Measurements from ENCODE around the gene REEP5.
"Not testable (repeated sequence)": the region's sequence is repeated elsewhere in the genome, so short reads cannot be mapped to it uniquely, and the experiment has no call there.

REEP5 gene

GRCh38 chr5:112885001-112885400 lies 37.0 kb downstream of the REEP5 start:
- DNase-seq (ENCODE audit: low read depth in 3 of 3), result no peak

- DNase-seq (ENCODE audit: low read depth in 3 of 3), result no peak
Measured at GRCh38 chr5:112883192-112883591, 38.8 kb downstream of the REEP5 start.

DNA sequence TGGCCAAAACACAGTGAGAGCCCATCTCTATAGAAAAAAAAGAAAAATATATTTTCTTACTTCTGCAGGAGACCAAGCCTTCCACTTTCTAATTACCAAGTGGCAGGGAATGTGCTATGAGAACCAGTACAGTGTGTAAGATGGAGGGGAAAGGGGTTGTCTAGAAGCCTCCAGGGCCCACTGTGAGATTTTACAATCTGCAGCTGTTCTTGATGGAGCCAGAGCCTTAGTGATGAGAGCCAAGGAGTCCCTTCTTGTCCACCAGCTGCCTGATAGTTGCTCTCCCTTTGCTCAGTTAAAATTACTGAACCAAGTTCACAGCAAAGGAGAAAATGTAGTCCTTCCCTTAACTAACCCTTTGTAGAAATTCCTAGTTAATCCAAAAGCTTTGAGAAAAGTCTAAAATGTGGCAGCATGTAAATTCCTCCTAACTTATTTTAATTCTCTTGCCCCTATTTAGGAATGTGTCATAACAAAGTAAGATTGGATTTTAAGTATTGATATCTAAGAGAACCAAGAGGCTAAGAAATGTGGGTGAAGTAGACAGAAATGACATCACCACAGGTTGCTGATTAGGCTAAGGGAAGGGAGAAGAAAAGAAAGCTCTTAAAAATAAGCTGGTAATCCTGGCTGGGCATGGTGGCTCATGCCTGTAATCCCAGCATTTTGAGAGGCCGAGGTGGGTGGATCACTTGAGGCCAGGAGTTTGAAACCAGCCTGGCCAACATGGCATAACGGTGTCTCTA lies 41.6 kb downstream of the REEP5 start:
- DNase-seq (ENCODE audit: low read depth in 3 of 3), result no peak

DNA sequence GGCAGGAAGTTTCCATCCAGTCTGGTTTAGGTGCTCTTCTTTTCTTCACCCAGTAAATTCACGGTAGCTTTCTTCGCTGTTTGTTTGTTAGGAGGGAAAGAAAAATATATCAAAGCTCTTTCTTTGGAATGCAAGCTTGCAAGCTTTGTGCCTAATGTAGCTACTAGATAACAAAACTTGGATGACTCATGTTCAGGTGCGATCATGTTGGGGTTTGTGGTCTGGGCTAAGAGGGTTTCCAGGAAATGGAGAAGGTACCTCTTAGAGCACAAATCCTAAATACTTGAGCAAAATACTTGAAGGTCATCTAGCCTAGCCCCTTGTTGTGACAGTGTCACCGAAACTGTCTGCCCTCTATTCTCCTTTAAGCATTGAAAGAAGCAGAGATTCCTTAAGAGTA lies 43.3 kb downstream of the REEP5 start:
- DNase-seq (ENCODE audit: low read depth in 3 of 3), result peak; percentile 13 to 44 (median 36)

- DNase-seq (ENCODE audit: low read depth in 3 of 3), result no peak
Measured at GRCh38 chr5:112878101-112878500, 43.9 kb downstream of the REEP5 start.

DNA sequence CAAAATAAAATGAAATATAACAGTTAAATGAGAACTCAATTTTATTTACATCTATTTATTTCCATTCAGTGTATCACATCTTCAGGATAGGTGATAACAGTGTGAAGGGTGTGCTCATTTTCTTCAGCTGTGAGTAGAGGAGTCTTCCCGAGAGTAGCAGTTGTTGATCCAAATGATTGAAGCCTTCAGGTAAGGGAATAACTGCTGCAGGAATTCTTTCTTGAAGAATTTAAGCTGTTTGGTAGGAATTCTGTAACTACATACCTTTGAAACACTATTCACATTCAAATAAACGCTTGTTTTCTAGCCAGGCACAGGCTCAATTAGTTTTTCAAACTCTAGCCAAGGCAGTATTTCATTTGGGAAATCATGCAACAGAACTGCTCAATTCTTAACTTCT lies 45.7 kb downstream of the REEP5 start:
- no peak for DNase-seq (ENCODE audit: low read depth in 3 of 3)

- DNase-seq (ENCODE audit: low read depth in 3 of 3), result no peak
Measured at GRCh38 chr5:112870966-112871365, 51.1 kb downstream of the REEP5 start.

GRCh38 chr5:112869948-112870347 lies 52.1 kb downstream of the REEP5 start:
- DNase-seq (ENCODE audit: low read depth in 3 of 3), result no peak

GRCh38 chr5:112867411-112867810 lies 54.6 kb downstream of the REEP5 start:
- no peak for DNase-seq (ENCODE audit: low read depth in 3 of 3)

- no peak for DNase-seq (ENCODE audit: low read depth in 3 of 3)
Measured at GRCh38 chr5:112866739-112867138, 55.3 kb downstream of the REEP5 start.

GRCh38 chr5:112865128-112865527 lies 56.9 kb downstream of the REEP5 start:
- DNase-seq (ENCODE audit: low read depth in 3 of 3), result no peak

GRCh38 chr5:112863549-112863948 lies 58.5 kb downstream of the REEP5 start:
- no peak for DNase-seq (ENCODE audit: low read depth in 3 of 3)

DNA sequence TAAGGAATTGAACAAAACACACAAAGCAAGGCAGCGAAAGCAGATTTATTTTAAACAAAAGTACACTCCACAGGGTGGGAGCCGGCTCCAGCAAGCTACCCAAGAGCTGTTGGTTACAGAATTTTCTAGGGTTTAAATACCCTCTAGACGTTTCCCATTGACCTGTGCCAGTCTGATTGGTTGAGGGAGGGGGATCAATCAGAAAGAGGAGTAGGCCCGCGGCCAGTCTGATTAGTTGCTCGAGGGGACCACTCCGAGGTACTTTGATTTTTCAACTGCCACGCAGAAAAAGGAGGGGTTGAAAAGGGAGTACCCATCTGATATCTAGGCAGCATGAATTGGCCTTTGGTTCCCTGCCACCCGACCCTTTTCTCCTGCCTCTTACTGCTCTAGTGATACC lies 59.9 kb downstream of the REEP5 start:
- no peak for DNase-seq (ENCODE audit: low read depth in 3 of 3)

- DNase-seq (ENCODE audit: low read depth in 3 of 3), result no peak
Measured at GRCh38 chr5:112861638-112861985, 60.4 kb downstream of the REEP5 start.

DNA sequence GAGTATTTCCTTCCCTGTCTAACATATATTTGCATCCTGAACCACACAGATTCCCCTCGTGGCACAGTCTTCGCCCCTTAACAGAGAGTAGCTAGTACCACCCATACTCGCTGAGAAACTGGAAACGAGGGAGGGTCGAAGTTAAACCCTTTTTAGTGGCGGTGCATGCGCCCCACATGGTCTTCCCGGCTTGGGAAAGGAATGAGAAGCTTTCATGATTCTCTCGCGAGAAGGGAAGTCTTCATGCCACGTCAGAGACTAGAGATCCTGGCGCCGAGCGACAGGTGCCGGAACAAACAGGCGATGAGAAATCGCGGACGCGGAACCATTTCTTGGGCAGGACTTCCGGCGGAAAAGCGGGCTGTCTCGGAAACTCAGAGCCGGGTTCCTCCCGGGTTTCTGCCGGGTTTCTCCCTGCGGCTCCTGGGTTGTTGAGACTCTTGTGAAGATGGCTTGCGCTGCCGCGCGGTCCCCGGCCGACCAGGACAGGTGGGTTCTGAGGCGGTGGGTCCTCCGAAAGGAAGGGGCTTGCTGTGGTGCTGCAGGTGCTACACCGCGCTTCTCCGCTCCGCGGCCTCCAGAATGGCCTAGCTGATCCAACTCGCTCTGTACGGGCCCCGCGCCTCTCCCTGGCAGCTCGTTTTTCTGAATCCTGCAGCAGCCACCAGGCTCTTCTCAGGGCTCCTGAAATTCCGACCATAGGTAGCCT lies 60.9 kb downstream of the REEP5 start, which contains the start of gene SRP19:
SRP19 (plus strand) TSS at position 359 of the 709 bp plus-strand sequence; CDS start at position 449, 90 bp downstream.
- peak; percentile 83 to 85 (median 84) for DNase-seq (ENCODE audit: low read depth in 3 of 3)

DNA sequence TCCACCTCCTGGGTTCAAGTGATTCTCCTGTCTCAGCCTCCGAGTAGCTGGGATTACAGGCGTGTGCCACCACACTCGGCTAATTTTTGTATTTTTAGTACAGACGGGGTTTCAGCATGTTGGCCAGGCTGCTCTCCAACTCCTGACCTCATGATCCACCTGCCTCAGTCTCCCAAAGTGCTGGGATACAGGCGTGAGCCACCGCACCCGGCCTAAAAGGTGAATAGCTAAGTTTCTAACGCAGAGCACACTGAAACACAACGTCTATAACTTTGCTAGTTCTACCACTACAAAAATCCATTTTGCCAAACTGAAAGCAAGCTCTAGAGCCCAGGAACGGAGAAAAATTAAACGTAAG lies 61.5 kb downstream of the REEP5 start:
- not testable (repeated sequence) for DNase-seq (ENCODE audit: low read depth in 3 of 3)

DNA sequence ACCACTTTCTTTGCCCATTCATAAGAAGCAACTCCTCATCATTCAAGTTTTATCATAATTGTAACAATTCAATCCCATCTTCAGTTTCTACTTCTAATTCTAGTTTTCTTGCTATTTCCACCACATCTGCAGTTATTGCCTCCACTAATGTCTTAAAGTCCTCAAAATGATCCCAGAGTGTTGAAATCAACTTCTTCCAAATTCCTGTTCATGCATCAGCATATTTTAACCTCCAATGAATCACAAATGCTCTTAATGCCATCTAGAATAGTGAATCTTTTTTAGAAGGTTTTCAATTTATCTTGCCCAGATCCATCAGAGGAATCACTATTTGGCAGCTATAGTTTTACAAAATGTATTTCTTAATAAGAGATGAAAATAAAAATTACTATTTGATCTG lies 64.2 kb downstream of the REEP5 start:
- DNase-seq (ENCODE audit: low read depth in 3 of 3), result no peak

- DNase-seq (ENCODE audit: low read depth in 3 of 3), result no peak
Measured at GRCh38 chr5:112854651-112855050, 67.4 kb downstream of the REEP5 start.

- DNase-seq (ENCODE audit: low read depth in 3 of 3), result no peak
Measured at GRCh38 chr5:112849912-112850311, 72.1 kb downstream of the REEP5 start.

- no peak for DNase-seq (ENCODE audit: low read depth in 3 of 3)
Measured at GRCh38 chr5:112848116-112848811, 73.8 kb downstream of the REEP5 start.

GRCh38 chr5:112847306-112847705 lies 74.7 kb downstream of the REEP5 start:
- no peak for DNase-seq (ENCODE audit: low read depth in 3 of 3)

DNA sequence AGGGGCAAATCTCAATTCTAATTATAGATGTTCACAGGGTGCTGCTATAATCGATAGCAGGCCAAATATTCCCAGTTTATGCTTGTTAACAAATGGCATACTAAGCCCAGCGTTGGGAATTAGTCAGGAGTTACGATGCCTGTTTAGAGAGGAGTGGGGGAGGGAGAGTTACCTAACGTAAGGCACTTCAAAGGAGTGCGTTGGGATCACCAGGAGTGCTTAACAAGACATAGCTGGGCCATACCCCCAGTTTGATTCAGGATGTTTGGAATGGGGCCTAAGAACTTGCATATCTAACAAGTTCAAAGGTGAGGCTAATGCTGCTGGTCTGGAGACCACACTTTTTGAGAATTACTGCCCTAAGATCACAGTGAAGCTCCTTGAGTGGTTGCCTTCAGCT lies 75.5 kb downstream of the REEP5 start:
- DNase-seq (ENCODE audit: low read depth in 3 of 3), result no peak

DNA sequence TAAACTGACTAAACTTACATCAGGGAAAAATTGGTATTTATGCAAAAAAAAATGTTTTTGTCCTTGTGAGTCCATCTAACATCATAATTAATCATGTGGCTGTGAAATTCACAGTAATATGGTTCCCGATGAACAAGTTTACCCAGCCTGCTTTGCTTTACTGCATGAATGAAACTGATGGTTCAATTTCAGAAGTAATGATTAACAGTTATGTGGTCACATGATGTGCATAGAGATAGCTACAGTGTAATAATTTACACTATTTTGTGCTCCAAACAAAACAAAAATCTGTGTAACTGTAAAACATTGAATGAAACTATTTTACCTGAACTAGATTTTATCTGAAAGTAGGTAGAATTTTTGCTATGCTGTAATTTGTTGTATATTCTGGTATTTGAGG lies 77.5 kb downstream of the REEP5 start:
- DNase-seq (ENCODE audit: low read depth in 3 of 3), result no peak
